NCI-H82 treated with DMSO at 0.1 percent for 48 hours (cell line): ENCODE results near the gene TLK1.
"Not testable (repeated sequence)": the region's sequence is repeated elsewhere in the genome, so short reads cannot be mapped to it uniquely, and the experiment has no call there.

Experiments used
- DNase-seq: peaks from one replicate; lab custom pipeline; 2025; ENCODE audit not compliant: unreplicated experiment; lab: John Stamatoyannopoulos, UW

Gene TLK1

DNA sequence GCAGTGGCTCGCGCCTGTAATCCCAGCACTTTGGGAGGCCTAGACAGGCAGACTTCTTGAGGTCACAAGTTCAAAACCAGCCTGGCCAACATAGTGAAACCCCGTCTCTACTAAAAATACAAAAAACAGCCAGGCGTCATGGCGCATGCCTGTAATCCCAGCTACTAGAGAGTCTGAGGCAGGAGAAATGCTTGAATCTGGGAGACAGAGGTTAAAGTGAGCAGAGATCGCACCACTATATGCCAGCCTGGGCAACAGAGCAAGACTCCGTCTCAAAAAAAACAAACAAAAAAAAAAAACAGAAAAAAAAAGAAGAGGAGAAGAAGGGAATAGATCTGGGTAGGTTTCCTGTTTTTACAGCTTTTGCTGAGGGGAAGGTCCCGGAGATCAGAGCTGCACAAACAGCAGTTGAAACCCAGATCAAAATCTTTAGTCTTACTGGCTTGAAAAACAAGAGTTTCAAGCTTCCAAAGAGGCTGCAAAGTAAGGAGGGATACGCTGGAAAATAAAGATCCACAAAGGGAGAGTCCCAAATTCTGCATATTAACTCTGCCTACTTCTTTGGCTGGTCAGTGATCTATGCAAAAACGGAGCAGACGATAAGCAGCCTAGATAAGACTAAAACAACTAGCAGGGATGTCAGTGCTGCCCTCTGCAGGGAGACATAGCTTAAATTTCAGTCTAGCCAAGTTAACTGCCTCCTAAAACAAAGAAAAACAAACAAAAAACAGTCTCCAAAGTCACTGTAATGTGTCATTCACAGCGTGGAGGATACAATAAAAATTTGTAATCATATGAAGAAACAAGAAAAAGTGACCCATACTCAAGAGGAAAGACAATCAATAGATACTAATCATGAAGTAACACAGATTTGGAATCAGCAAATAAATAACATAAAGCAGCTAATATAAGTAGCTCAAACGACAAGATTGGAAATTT is 74.1 kb downstream of the TLK1 start:
- peak; percentile 66 for DNase-seq

DNA sequence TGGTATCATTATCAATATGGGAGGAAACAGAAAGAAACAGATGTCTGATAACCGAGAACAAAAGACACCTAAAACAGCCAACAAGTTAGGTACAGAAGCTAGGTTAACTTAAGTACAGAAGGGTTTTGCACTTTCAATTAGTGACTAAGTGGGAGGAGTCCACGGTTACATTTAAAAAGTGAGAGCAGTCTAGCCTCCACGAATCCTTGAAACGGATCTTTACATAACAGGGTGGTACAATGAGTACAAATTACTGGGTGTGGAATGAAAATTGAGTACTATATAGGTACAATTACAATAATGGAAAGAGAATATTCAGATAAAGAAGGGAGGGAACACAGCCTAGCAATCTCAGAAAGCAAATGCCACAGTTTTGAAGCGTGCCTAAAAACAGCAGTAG is 76.6 kb downstream of the TLK1 start:
- peak; percentile 78 for DNase-seq

DNA sequence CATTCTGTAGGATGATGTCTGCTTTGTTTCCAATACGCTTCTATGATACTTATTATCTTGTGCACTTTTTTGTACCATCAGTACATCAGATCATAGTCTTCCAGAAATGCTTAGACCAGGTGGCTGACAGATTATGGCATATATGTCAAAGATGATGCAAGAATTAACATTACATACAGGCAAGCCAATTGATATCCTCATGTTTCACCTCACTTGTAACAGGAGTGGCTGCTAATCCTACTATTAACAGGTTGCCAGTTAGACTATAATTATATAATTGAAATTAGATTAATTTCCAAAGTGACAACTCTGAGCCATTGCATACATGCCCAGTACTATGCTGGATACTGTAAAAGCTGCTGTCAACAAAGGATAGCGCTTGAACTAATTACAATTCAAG is 77.2 kb downstream of the TLK1 start:
- peak; percentile 97 for DNase-seq

DNA sequence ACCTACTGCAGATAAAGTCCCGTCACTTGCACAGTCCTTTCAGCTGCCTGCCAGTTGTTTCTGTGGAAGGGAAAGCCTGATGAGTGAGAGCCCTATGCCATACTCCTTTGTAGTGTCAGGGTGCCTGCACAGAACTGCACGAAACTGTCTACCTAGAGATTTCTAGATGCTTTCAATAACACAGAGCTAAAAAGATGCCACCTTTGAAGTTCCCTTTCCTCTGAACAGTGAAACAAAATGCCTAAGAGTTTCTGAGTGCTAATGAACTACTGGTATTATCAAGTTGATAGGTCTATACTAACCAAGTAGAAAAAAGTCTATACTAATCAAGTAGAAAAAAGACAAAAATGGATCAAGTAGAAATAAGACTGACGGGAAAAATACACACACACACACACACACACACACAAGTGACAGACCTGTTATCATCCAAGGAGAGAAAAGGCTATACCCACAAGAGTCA is 79.0 kb downstream of the TLK1 start:
- no peak for DNase-seq

DNA sequence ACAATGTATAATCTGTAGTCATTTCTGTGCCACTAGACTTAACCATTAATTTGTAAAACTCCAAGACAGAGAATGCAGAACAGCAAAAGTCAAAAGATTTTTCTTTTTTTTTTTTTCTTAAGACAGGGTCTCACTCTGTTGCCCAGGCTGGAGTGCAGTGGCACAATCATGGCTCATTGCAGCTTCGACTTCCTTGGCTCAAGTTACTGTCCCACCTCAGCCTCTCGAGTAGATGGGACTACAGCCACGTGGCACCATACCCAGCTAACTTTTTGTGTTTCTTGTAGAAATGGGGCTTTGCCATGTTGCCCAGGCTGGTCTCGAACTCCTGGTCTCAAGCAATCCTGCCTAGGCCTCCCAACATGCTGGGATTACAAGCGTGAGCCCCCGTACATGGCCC is 80.1 kb downstream of the TLK1 start:
- no peak for DNase-seq

DNA sequence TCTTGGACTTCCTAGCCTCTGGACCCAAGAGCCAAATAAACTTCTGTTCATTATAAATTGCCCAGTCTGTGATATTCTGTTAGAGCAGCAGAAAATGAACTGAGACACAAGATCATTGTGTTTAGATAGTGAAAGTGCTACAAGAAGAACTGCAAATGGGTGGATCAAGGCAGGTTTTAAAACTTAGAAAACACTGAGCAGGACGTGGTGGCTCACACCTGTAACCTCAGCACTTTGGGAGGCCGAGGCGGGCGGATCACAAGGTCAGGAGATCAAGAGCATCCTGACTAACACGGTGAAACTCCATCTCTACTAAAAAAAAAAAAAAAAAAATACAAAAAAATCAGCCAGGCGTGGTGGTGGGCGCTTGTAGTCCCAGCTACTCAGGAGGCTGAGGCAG is 84.3 kb downstream of the TLK1 start:
- not testable (repeated sequence) for DNase-seq

DNA sequence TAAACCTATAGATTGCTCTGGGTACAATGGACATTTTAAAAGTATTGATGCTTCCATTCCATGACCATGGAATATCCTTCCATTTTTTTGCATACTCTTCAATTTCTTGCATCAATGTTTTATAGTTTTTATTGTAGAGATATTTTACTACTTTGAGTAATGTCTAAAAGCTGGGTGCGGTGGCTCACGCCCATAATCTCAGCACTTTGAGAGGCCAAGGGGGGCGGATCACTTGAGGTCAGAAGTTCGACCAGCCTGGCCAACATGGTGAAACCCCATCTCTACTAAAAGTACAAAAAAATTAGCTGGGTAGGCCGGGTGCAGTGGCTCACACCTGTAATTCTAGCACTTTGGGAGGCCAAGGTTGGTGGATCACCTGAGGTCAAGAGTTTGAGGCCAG is 88.5 kb downstream of the TLK1 start:
- DNase-seq: no peak

DNA sequence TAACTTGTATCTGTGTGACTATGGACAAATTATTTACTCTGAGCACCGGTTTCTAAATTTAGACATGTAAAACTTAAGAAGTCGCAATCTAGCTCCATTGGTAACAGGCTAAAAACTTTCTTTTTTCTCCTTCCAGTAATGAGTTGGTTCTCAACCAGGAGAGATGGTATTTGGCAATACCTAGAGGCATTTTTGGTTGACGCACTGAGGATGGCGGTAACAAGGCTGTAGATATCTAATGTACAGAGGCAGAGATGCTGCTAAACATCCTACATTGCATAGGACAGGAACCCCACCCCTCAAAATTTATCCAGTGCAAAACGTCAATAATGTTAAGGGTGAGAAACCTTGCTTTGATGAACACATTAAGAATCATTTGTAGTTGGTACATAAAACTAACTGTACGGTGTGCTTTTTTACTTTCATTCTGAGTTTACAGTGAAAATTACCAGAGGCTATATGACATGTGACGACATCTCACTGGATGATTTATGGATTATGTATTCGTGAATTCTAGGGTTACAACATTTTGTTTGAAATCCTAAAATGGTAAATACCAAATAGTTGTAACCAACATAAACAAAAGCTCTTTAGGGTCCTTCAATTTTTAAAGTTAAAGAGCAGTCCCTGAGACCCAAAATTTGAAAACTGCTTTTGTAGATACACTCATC is 91.3 kb downstream of the TLK1 start:
- no peak for DNase-seq

DNA sequence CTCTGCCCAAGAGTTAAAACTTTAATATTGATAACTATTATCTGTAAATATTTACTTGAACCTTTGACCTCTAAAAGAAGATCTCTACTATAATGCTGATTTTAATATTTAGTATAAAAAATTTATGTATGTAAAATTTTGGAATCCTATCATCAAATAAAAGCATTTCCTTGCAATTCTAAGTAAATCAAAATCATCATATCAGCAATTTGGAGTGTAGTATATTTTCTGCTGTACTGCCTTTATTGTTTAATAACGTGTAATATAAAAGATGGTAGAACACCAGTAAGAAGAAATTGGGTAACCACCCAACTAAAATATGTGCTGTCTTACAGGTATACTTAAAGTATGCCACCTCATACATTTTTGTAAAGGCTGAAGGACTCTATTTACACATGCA is 94.6 kb downstream of the TLK1 start:
- no peak for DNase-seq

DNA sequence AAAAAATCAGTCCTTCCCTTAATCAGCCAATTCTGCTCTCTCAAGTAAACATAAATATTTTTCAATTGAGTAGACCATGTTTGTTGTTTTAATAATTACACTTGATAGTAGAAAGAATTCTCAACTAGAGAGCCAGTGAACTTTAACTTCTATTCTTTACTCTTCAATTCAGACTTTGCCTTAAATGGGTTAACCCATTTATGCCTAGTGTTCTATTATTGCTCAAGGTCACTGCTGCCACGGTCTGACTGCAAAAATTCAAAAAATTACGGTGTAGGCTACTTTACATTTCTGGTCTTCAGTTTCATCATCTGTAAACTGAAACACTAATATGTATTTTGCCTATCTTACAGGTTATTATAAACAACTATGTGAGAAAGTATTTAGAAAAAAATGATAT is 103.1 kb downstream of the TLK1 start:
- DNase-seq: no peak

DNA sequence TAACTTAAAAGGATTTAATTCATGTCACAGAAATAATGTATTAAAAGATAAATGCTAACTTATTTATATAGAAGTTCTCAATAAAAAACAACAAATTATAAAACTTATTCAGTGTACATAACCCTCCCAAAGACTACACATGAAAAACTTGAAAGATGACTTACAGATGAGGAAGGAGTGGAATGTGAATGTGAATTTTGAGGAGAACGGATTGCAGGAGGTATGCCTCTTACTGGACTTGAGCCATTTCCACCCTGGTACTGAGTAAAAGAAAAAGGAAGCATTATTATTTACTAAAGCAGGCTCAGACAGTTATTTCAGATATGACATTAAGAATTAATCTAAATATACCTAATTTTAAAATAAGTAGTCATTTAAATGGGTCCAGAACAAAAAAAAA is 104.4 kb downstream of the TLK1 start:
- no peak for DNase-seq

DNA sequence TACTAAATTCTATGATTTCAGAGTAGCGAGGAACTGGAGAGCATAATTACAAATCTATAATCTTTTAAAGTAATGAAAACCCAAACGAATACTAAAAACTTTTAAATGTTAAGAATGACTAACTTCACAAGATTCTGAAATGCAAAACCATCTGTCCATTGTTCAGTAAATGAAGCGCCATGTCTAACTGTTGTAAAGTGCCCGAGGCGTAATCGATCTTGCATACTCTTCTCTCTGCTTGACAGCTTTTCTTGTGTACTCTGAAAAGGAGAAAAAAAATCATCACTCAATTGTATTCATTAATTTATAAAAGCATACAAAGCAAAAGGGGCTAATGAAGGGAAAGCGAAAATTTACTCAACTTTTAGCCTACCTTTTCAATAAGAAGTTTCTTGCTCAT is 111.0 kb downstream of the TLK1 start:
- no peak for DNase-seq

DNA sequence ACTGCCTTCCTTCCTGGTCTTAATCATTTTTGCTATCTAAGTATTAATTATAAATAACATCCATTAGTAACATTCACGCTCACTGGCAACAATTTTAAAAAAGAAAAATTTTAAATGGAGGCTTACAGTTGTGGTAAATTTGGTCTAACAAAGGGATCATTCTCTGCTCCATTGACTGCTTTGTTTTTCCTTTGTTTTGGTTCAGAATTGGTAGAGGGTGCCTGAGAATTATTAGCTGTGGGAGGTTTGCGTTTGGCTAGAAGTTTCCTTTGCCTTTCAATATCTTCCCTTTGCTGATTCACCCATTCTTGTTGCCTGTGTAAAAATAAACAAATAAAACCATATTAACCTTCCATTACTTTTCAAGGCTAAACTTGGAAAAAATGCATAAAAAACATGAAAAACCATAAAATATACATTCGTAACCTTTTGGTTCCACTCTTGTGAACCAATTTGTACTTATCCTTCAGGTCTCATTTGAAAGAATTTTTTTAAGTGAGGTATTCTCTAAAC is 114.6 kb downstream of the TLK1 start:
- DNase-seq: no peak

DNA sequence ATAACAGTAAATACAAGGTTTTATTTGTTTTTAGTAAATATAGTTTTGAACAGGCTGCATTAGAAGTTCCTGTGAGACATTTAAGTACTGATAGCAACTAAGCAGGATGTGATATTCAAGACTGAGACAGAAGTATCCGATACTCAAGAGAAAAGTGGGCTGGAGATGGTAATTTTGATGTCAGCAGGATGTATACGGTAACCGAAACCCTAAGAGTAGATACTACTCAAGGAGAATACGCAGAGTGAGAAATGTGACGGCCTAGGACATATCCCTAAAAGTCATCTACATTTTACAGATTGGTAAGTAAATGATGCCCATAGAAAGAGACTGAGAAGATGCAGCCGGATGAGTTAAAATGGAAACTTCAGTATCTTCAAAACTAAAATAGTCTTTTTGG is 116.3 kb downstream of the TLK1 start:
- no peak for DNase-seq

DNA sequence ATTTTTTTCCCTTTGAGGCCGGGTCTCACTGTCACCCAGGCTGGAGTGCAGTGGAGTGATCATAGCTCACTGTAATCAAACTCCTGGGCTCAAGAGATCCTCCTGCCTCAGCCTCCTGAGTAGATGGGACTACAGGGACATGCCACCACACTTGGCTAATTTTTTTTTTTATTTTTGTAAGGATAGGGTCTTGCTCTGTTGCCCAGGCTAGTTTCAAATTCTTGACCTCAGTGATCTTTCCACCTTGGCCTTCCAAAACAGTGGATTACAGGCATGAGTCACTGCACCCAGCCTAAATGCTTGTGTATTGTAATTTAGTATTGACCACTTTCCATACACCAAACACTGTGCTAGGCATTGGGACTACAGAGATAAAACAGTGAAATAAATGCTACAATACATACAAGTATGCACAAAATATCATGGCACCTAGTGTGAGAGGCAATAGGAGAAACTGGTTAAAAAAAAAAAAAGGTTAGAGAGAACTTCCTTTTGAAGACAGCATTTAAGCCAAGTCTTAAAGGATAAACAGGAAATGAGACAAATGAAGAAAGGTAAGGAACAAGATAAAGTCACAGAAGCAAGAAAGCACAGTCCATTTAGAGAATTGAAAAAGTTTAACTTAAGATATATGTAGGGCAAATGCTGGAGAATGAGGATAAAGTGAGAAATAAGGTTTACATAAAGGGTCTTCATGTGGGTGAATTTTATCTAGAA is 118.3 kb downstream of the TLK1 start:
- DNase-seq: no peak

DNA sequence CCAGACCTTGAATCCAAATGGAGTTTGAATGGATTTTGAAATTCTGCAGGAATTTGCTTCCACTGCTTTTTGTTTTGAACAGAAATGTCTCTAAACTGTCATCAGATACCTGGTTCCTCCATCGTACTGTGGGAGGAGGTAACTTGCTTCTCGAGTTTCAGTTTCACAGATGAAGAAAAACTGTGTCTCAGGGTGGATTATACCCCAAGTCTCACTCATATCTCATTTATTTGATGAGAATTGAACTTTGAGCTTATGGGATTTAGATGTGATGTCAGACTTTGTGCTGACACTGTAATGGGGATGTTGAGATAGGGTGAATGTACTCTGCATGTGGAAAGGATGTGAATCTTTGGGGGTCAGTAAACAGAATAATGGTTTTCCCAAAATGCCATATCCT is 124.2 kb downstream of the TLK1 start:
- DNase-seq: no peak

DNA sequence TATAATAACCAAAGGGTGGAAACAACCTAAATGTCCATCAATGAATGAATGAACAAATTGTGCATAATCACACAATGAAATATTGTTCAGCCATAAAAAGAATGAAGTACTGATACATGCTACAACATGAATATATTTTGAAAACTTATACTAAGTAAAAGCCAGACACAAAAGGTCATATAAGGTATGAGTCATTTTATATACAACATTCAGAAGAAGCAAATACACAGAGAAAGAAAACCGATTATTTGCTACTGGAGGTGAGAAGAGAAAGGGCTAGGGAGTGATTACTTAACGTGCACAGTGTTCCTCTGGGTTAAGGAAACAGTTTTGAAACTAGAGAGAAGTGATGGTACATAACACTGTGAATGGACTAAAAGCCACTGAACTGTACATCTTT is 126.4 kb downstream of the TLK1 start:
- DNase-seq: no peak

DNA sequence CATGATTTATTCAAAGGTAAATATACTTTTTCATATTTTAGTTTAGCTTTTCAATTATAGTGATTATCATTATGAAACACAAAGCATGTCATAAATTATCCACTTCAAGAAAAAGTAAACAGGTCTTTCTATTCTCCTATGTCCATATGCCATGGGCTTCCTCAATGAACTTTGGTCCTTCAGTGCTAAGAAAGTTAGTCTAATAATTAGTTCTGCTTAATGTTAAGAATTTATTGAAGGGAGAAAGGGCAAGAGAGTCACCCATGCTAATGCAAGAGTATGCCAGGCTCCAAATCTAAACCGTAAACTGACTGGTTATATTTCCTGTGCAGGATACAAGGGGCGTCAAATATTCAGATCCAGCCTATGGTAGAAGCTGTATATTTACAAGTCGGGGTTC is 135.5 kb downstream of the TLK1 start:
- DNase-seq: no peak

DNA sequence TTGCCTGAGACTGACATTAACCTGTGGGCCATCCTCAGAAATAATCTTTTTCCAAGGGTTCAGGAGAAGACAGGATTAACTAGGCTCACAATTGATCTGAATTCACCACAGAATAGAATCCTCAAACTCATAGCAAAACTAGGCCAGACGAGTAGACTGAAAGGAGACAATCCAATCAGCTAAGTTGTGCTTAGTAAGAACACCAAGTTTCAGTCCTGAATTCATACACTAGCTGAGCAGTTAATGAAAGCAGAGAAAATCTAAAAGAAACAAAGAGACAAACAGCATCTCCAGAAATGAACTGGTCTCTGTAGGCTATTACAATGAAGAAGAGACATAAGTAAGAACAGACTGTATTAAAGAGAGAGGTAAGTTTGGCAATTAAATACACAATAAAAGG is 142.2 kb downstream of the TLK1 start:
- peak; percentile 35 for DNase-seq

DNA sequence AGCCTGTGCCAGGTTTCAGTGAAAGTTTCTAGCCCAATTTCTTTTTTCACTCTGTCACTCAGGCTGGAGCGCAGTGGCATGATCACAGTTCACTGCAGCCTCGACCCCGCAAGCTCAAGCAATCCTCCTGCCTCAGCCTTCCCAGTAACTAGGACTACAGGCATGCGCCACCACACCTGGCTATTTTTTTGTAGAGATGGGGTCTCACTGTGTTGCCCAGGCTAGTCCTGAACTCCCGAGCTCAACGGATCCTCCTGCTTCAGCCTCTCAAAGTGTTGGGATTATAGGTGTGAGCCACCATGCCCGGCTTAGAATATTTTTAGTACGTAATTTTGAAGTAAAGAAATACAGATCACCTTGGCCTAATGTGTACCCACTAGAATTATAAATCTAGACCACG is 144.6 kb downstream of the TLK1 start:
- DNase-seq: no peak

DNA sequence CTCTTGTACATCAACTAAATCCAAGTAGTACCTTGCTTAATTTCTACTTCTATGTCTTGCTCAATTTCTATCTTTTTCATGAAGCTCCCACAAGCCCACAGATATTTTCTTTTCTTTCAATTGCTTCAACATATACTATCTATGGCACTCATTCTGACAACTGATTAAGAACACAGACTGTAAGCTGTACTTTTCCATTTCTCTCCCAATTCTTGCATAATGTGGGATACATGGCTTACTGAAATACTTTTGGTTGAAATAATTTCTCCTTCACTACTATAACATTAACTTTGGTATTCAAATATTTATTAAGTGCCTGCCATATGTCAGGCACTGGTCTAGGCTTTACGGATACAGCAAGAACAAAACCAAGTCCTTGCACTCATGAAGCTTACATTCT is 146.8 kb downstream of the TLK1 start:
- DNase-seq: no peak

DNA sequence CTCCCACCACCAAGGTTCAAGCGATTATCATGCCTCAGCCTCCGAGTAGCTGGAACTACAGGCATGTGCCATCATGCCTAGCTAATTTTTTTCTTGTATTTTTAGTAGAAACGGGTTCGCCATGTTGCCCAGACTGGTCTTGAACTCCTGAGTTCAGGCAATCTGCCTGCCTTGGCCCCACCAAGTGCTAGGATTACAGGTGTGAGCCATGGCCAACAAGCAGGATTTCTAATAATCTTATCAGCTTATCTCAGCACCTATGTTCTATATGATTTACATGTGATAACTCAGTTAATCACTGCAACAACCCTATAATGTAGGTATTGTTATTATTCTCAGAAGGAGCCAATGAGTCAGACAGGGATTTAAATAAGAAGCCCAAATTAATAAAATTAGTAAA is 151.3 kb downstream of the TLK1 start:
- peak; percentile 91 for DNase-seq
